WTC11 (cell line): ENCODE measurements around the gene ASPN. TPM values are rescaled to one million over a fixed set of nuclear protein-coding genes. Genes with fewer than 3 reads are reported as not detected.

Experiments
- ATAC-seq: fragments of 200-7000 bp; cut with Tn5 transposase; 2 replicates; pipeline ENCODE4 v1.10.0; 2021; ENCODE audit warnings: mild to moderate bottlenecking, moderate library complexity
- CTCF ChIA-PET: fragments of 300-600 bp; sonication (Branson Sonifier 250); formaldehyde crosslinking; loops from one replicate; lab custom pipeline; 2021; ENCODE audit warnings: antibody characterized with exemption; lab: Charles Lee
- POLR2A ChIA-PET: fragments of 350-600 bp; sonication (Branson Sonifier 250); formaldehyde crosslinking; loops from one replicate; lab custom pipeline; 2021; ENCODE audit warnings: antibody characterized with exemption; lab: Charles Lee
- DNase-seq: peaks from one replicate; pipeline ENCODE4 v3.0.0; 2021; ENCODE audit warnings: low spot score
- H3K27ac Mint-ChIP-seq: 2 replicates; pipeline ENCODE4 v1.8.0; 2021; ENCODE audit warnings: mixed read lengths
- H3K27me3 Mint-ChIP-seq: 2 replicates; pipeline ENCODE4 v1.8.0; 2021; ENCODE audit warnings: low read depth, mild to moderate bottlenecking, moderate library complexity, mixed read lengths
- H3K36me3 Mint-ChIP-seq: 2 replicates; pipeline ENCODE4 v1.8.0; 2021; ENCODE audit warnings: mixed read lengths
- H3K4me1 Mint-ChIP-seq: 2 replicates; pipeline ENCODE4 v1.8.0; 2022; ENCODE audit warnings: mixed read lengths
- H3K4me3 Mint-ChIP-seq: 2 replicates; pipeline ENCODE4 v1.8.0; 2021; ENCODE audit warnings: mild to moderate bottlenecking, moderate library complexity, mixed read lengths
- H3K9me3 Mint-ChIP-seq: 2 replicates; pipeline ENCODE4 v1.8.0; 2021; ENCODE audit warnings: mixed read lengths
- AR ChIP-seq: fragments of 250-450 bp; sonication (Bioruptor Pico); IDR thresholded peaks from 2 replicates; pipeline ENCODE4 v1.9.0; 2021; ENCODE audit warnings: mild to moderate bottlenecking
- CREB1 ChIP-seq: sonication (generic); formaldehyde crosslinking; IDR thresholded peaks from 2 replicates; pipeline ENCODE4 v1.8.0; 2023; ENCODE audit warnings: mild to moderate bottlenecking, missing genetic modification reagents
- EMX1 ChIP-seq: fragments of 250-450 bp; sonication (Bioruptor Pico); IDR thresholded peaks from 2 replicates; pipeline ENCODE4 v1.8.0; 2021; ENCODE audit warnings: mild to moderate bottlenecking
- ERG ChIP-seq: fragments of 250-450 bp; sonication (Bioruptor Pico); IDR thresholded peaks from 2 replicates; pipeline ENCODE4 v1.8.0; 2021; ENCODE audit warnings: mild to moderate bottlenecking
- FOXK1 ChIP-seq: sonication (generic); formaldehyde crosslinking; IDR thresholded peaks from 2 replicates; pipeline ENCODE4 v1.8.0; 2022; ENCODE audit warnings: mild to moderate bottlenecking, moderate library complexity, missing genetic modification reagents
- FOXP4 ChIP-seq: sonication (generic); formaldehyde crosslinking; IDR thresholded peaks from 2 replicates; pipeline ENCODE4 v1.8.0; 2022; ENCODE audit warnings: mild to moderate bottlenecking, missing genetic modification reagents
- HMGA2 ChIP-seq: fragments of 250-450 bp; sonication (Bioruptor Pico); IDR thresholded peaks from 2 replicates; pipeline ENCODE4 v1.4.0; 2021; ENCODE audit warnings: mild to moderate bottlenecking, moderate library complexity
- MLX ChIP-seq: sonication (generic); formaldehyde crosslinking; IDR thresholded peaks from 2 replicates; pipeline ENCODE4 v1.8.1; 2023; ENCODE audit warnings: mild to moderate bottlenecking, missing genetic modification reagents, moderate library complexity
- NFYB ChIP-seq: sonication (generic); formaldehyde crosslinking; conservative IDR thresholded peaks from 2 replicates; pipeline ENCODE4 v1.8.0; 2022; ENCODE audit warnings: low read depth, missing genetic modification reagents
- PREB ChIP-seq: sonication (generic); formaldehyde crosslinking; IDR thresholded peaks from 2 replicates; pipeline ENCODE4 v1.8.1; 2022; ENCODE audit warnings: mild to moderate bottlenecking, missing genetic modification reagents, moderate library complexity, borderline replicate concordance
- RORB ChIP-seq: fragments of 250-450 bp; sonication (Bioruptor Pico); IDR thresholded peaks from 2 replicates; pipeline ENCODE4 v1.9.0; 2021; ENCODE audit warnings: mild to moderate bottlenecking
- SMAD3 ChIP-seq: sonication (generic); formaldehyde crosslinking; IDR thresholded peaks from 2 replicates; pipeline ENCODE4 v1.8.0; 2022; ENCODE audit warnings: missing genetic modification reagents, mild to moderate bottlenecking, borderline replicate concordance
- STAT6 ChIP-seq: sonication (generic); formaldehyde crosslinking; conservative IDR thresholded peaks from 2 replicates; pipeline ENCODE4 v1.8.1; 2023; ENCODE audit warnings: mild to moderate bottlenecking, low read depth, missing genetic modification reagents, moderate library complexity
- TCF7 ChIP-seq: sonication (generic); formaldehyde crosslinking; IDR thresholded peaks from 2 replicates; pipeline ENCODE4 v1.8.0; 2022; ENCODE audit warnings: mild to moderate bottlenecking, low read depth, missing genetic modification reagents, moderate library complexity
- ZBTB21 ChIP-seq: sonication (generic); formaldehyde crosslinking; IDR thresholded peaks from 2 replicates; pipeline ENCODE4 v1.8.1; 2023; ENCODE audit warnings: mild to moderate bottlenecking, missing genetic modification reagents, borderline replicate concordance
- ZMAT4 ChIP-seq: fragments of 250-450 bp; sonication (Bioruptor Pico); IDR thresholded peaks from 2 replicates; pipeline ENCODE4 v1.9.0; 2021; ENCODE audit warnings: mild to moderate bottlenecking
- ZNF138 ChIP-seq: sonication (generic); formaldehyde crosslinking; conservative IDR thresholded peaks from 2 replicates; pipeline ENCODE4 v1.8.1; 2022; ENCODE audit warnings: mild to moderate bottlenecking, moderate library complexity, missing genetic modification reagents
- total RNA-seq: library from RNA; stranded (reverse); gene quantifications from 3 replicates; pipeline ENCODE4 v1.2.3, GENCODE V29; 2021

The ASPN gene
- total RNA-seq, 1 experiment from 2014 or later: not detected

GRCh38 chr9:92444841-92445240 lies 37.5 kb downstream of the ASPN start (continued):
- no peak for TF ChIP-seq SMAD3 (CRISPR knock-in tag)
- TF ChIP-seq, all 79 proteins: peak for 0

- Mint-ChIP-seq H3K9me3 (peaks cover 10% of the 10 kb centered on the region), H3K36me3 (no peaks in the 10 kb centered on the region), H3K27ac (no peak overlapping the region), H3K4me3 (no peak overlapping the region), H3K4me1 (no peaks in the 10 kb centered on the region), H3K27me3 (no peaks in the 10 kb centered on the region)
- no peak for ATAC-seq
- ChIA-PET CTCF (no interaction called here), POLR2A (no interaction called here)
- DNase-seq: no peak
- TF ChIP-seq FOXK1 (CRISPR knock-in tag) (no peak), MLX (CRISPR knock-in tag) (no peak), TCF7 (CRISPR knock-in tag) (no peak), ZNF138 (CRISPR knock-in tag) (no peak), CREB1 (CRISPR knock-in tag) (no peak), FOXP4 (CRISPR knock-in tag) (no peak), HMGA2 (CRISPR knock-in tag) (no peak), PREB (CRISPR knock-in tag) (no peak)
Observed at GRCh38 chr9:92440751-92441046, 41.6 kb downstream of the ASPN start.

- ATAC-seq (no peak), DNase-seq (no peak)
- Mint-ChIP-seq H3K4me3 (no peak overlapping the region), H3K4me1 (no peaks in the 10 kb centered on the region), H3K27ac (no peak overlapping the region), H3K27me3 (no peaks in the 10 kb centered on the region), H3K9me3 (peaks cover 10% of the 10 kb centered on the region)
- CTCF ChIA-PET: no interaction called here
- TF ChIP-seq RORB (CRISPR knock-in tag): no peak
- TF ChIP-seq NFYB (CRISPR knock-in tag): no peak
- TF ChIP-seq EMX1 (CRISPR knock-in tag): no peak
- TF ChIP-seq, all 79 proteins: peak for 0
- H3K36me3 Mint-ChIP-seq: no peaks in the 10 kb centered on the region
- POLR2A ChIA-PET: no interaction called here
Observed at GRCh38 chr9:92439921-92440750, 42.2 kb downstream of the ASPN start.

- no peak for TF ChIP-seq ZBTB21 (CRISPR knock-in tag)
- TF ChIP-seq TCF7 (CRISPR knock-in tag): no peak
- TF ChIP-seq ZMAT4 (CRISPR knock-in tag): no peak
- TF ChIP-seq AR (CRISPR knock-in tag): no peak
- TF ChIP-seq ERG (CRISPR knock-in tag): no peak
- TF ChIP-seq STAT6 (CRISPR knock-in tag): no peak
- TF ChIP-seq, all 79 proteins: peak for 0
Observed at GRCh38 chr9:92438900-92439526, 43.3 kb downstream of the ASPN start.

More at GRCh38 chr9:92438900-92439526, 43.3 kb downstream of the ASPN start:
- ATAC-seq (no peak), DNase-seq (no peak)
- Mint-ChIP-seq H3K4me1 (no peaks in the 10 kb centered on the region), H3K27ac (no peak overlapping the region), H3K9me3 (peaks cover 10% of the 10 kb centered on the region), H3K27me3 (no peaks in the 10 kb centered on the region), H3K36me3 (no peaks in the 10 kb centered on the region), H3K4me3 (no peak overlapping the region)
- CTCF ChIA-PET: interaction anchor here (0.9 kb wide), 1 partner anchor 111 kb away, joined by 5 read pairs; no protein-coding TSS in a partner anchor
- POLR2A ChIA-PET: interaction anchor here (0.7 kb wide), 1 partner anchor 350 kb away, joined by 3 read pairs; no protein-coding TSS in a partner anchor
